Measurements from ENCODE around the gene MDH2.
"Not testable (repeated sequence)": the region's sequence is repeated elsewhere in the genome, so short reads cannot be mapped to it uniquely, and the experiment has no call there.

MDH2 gene

DNA sequence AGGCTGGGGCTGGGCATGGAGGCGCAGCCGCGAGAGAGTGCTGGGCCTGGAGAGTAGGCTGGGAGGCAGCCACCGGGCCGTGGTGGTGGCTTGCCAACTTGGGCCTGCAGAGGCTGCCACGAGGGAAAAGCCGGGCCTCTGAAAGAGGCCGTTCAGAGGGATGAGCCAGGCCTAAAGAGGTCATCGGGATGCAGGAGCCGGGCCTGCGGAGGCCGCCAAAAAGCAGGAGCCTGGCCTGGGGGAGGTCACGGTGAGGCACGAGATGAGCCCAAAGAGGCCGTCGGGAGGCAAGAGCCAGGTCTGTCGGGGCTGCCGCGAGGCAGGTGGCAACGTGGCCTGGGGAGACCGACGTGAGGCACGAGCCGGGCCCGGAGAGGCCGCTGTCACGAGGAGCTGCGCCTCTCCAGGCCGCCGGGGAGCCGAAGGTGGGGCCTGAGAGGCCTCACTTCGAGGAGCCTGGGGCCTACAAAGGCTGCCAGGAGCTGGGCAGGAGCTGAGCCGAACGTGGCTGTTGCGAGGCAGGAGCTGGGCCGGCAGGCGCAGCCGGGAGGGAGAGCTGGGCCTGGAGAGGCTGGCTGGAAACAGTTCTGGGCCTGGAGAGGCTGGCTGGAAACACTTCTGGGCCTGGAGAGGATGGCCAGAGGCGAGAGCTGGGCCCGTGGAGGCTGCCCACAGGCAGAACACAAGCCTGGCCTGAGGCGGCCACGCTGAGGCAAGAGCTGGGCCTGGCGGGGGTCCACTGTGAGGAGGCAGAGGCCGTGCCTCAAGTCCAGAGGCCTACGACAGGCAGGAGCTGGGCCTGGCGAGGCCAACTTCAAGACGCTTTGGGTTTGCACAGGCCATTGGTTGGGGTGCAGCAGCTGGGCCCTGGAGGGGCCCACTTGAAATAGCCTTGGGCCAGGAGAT lies 24.6 kb downstream of the MDH2 start:
- DNase-seq = no peak

DNA sequence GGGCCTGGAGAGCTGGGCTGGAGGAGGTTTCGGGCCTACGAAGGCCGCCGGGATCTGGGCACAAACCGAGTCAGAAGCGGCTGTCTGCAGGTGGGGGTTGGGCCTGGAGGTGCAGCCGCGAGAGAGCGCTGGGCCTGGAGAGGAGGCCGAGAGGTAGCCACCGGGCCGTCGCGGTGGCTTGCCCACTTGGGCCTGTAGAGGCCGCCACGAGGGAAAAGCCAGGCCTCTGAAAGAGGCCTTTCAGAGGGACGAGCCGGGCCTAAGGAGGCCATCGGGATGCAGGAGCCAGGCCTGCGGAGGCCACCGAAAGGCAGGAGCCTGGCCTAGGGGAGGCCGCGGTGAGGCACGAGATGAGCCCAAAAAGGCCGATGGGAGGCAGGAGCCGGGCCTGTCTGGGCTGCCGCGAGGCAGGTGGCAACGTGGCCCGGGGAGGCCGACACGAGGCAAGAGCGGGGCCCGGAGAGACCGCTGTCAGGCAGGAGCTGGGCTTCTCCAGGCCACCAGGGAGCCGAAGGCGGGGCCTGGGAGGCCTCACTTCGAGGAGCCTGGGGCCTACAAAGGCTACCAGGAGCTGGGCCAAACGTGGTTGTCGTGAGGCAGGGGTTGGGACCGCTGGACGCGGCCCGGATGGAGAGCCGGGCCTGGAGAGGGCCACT lies 25.6 kb downstream of the MDH2 start:
- no peak for DNase-seq

DNA sequence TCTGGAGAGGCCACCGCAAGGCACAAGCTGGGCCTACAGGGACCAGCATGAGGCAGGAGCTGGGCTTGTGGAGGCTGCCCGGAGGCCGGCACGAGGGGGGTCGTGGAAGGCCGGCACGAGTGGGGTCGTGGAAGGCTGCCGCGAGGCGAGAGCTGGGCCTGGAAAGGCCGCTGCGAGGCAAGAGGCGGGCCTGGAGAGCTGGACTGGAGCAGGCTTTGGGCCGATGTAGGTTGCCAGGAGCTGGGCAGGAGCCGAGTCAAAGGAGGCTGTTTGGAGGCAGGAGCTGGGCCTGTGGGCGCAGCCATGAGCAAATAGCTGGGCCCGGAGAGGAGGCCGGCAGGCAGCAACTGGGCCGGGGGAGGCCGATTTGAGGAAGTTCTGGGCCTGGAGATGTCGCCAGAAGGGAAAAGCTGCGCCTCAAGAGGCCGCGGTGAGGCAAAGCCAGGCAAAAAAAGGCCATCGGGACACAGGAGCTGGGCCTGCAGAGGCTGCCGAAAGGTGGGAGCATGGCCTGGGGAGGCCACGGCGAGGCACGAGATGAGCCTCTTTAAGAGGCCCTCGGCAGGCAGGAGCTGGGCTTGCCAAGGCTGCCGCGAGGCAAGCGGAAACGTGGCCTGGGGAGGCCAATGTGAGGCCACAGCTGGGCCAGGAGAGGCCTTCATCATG lies 26.5 kb downstream of the MDH2 start:
- no peak for DNase-seq

DNA sequence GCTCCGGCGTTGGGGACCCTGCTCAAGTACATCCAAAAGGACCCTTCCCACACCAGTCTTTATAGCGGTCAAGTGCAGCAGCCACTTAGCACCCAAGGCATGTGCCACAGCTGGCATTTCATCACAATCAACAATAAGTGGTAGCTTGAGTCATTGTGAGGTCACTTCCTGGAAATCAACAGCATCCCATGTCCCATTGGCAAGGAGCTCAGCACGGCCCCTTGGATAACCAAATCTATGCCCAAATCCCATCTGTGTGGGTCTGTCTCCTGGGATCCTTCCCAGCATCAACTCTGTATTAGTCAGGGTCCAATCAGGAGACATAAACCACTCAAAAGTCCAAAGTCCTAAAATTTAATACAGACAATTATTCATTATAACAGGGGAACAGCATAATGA lies 27.1 kb downstream of the MDH2 start:
- no peak for DNase-seq

DNA sequence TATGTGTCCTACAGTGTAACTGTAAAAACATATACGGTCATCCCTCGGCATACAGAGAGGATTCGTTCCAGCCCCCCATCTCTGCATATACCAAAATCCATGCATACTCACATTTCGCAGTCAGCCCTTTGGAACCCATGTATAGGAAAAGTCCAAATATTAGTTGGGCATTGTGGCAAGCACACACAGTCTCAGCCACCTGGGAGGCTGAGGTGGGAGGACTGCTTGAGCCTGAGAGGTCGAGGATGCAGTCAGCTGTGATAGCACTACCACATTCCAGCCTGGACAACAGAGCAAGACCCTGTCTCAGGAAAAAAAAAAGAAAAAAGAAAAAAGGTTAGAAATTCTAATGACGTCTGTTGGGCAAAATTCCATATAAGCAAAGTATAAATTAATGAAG lies 29.1 kb downstream of the MDH2 start:
- DNase-seq = no peak

DNA sequence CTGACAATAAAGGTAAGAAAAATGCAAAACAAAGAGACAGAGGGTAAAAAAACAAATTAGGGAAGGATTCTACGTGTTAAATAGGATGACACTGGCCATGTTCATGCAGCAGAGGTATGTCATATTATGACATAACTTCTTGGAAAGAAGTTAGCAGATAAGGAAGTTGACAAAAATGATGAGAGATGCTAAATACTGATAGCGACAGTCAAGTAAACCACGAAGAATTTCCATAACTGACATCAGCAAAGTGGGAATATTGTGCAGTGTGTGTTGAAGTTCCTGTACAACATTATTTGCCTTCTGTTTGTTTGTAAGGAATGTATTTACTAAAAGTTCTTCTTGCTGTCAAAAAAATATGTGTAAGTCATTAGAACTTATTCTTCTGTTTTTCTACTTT lies 29.5 kb downstream of the MDH2 start:
- no peak for DNase-seq

DNA sequence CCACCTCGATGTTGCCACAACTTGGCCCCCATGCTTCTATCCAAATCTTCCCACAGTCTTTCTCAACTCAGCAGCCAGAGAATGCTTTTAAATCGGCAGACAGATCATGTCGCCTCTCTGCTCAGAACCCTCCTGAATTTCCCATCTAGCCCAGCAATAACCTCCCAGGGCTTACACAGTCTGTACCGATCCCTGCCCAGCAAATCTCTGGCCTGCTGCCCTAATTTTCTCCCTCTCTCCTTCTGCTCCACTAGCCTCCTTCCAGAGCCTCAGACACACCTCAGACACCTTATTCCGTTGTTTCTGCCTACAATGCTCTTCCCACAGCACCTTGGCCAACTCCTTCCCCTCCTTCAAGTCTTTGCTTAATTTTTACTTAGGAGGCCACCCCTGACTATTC lies 32.3 kb downstream of the MDH2 start:
- DNase-seq = no peak

DNA sequence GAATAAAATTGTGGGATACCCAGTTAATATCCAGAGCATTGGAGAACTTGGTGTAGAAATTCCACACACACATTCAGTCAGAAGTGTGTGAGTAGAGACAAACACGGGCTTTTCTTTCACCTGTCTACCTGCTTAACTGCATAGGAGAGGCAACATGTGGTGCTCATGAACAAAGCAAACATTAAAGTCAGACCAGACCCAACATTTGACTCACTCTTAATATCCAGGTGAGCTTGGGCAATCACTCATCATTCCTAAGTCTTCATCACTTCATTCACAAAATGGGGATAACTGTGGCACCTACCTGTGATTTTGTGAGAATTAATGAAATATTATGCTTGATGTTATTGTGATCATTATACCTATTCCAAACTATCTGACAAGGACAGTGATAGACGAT lies 36.2 kb downstream of the MDH2 start:
- DNase-seq = not testable (repeated sequence)

DNA sequence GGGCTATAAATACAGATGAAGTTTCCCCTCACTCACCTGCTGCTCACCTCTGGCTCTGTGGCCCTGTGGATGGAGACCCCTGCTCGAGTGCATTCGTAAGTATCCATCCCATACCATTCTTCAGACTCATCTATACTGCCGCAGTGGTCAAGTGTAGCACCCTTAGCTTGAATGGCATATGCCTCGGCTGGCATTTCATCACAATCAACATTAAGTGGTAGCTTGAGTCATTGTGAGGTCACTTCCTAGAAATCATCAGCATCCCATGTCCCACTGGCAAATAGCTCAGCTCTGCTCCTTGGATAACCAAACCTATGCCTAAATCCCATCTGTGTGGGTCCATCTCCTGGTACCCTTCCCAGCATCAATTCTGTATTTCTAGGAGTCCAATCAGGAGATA lies 38.2 kb downstream of the MDH2 start:
- no peak for DNase-seq

DNA sequence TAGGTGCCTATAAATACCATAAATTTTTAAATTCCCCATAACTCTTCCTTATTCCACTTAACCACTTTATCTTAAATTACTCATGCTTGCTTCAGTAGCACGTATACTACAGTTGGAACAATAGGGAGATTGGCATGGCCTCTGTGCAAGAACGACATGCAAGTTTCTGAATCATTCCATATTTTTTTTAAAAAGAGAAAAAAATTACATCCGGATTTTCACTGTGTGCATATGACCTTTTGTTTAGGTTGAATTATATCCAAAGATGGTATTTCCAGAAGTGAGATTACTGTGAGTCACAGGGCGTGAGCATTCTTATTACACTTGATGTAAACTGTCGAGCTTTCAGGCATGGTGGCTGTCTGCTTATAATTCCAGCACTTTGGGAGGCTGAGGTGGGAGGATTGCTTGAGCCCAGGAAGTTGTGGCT lies 39.5 kb downstream of the MDH2 start:
- DNase-seq = not testable (repeated sequence)

DNA sequence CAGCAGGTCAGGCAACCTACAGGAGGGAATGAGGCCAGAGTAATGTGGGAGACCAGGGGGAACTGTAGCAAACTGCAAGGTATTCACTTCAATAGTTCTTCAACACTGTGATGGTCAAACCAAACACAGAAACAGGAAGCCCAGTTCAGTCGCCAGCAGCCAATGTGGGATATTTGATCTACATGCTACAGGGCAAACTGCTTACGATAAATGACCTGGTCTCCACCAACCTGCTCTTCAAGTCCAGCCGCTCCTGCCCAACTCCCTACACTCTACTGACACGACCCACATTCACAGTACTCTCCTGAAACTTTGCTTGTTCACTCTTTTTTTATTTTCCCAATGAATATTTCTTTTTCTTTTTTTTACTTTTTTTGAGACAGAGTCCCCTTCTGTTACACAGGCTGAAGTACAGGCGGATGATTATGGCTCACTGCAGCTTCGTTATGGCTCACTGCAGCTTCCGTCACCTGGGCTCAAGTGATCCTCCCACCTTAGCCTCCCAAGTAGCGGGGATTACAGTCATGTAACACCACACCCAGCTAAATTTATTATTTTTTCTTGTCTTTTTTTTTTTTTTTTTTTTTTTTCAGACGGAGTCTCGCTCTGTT lies 42.1 kb downstream of the MDH2 start:
- DNase-seq = no peak

DNA sequence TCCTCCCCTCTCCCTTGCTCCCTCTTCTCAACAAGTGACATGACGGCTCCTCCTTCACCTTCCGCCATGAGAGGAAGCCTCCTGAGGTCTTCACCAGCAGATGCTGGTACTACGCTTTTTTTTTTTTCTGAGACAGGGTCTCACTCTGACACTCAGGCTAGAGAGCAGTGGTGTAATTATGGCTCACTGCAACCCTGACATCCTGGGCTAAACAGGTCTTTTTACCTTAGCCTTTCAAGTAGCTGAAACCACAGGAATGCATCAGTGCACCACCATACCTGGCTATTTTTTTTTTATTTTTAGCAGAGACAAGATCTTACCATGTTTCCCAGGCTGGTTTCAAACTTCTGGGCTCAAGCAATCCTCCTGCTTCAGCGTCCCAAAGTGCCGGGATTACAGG lies 43.6 kb downstream of the MDH2 start:
- no peak for DNase-seq

DNA sequence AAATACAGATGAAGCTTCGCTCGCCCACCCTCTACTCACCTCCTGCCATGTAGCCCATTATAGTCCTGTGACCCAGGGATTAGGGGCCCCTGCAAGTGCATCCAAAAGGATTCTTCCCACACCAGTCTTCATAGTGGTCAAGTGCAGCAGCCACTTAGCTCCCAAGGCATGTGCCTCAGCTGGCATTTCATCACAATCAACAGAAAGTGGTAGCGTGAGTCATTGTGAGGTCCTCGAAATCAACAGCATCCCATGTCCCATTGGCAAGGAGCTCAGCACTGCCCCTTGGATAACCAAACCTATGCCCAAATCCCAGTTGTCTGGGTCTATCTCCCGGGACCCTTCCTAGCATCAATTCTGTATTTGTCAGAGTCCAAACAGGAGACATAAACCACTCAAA lies 45.6 kb downstream of the MDH2 start:
- DNase-seq = not testable (repeated sequence)

DNA sequence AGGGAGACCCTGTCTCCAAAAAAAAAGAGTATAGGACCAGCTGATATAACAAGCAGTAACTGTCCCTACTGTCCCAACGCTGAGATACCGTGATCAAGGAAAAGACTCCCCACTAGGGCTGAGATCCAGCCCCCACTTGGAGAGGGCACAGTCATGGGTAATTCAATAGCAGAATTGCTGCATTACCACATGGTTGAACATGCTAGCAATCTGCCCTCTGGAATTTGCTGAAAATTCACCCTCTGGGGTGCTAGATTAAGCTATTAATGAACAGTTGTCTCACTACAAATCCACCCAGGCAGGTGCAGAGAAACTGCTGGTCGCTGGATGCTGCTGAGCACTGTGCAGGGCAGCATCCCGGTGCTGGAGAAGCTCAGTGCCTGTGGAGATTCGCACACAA lies 46.4 kb downstream of the MDH2 start:
- DNase-seq = not testable (repeated sequence)

DNA sequence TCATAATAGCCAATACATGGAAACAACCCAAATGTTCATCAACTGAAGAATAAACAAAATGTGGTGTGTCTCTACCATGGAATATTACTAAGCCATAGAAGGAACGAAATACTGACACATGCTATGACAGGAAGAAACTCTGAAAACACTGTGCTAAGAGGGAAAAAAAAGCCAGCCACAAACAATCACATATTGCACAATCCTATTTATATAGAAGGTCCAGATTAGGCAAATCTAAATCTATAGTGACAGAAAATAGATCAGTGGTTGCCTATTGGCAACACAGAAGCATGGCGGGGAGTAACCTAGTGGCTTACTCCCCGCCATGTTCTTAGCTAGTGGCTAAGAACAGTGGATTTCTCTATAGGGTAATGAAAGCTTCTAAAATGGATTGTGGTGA lies 48.0 kb downstream of the MDH2 start:
- DNase-seq = no peak

DNA sequence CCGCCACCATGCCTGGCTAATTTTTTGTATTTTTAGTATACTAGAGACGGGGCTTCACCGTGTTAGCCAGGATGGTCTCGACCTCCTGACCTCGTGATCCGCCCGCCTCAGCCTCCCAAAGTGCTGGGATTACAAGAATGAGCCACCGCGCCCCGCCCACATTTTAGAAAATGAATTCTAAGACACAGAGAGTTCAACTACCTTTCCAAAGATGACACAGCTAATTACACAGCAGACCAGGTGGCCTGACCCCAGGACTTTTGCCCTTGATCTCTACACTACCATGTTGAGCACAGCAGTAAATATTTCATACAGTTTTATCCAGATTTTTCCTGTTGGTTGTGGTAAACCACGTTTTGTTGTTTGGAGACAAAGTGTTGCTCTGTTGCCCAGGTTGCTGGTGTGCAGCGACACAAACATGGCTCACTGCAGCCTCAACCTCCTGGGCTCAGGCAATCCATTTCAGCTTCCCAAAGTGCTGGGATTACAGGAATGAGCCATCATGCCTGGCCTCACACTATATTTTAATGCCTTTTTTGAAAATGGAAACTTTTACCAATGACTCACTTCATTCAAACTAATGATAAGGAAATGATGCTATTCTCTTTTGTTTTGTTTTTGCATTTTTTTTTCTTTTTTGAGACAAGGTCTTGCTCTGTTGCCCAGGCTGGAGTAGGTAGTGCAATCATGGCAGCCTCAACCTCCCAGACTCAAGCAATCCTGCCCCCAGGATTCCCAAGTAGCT lies 54.0 kb downstream of the MDH2 start:
- not testable (repeated sequence) for DNase-seq

DNA sequence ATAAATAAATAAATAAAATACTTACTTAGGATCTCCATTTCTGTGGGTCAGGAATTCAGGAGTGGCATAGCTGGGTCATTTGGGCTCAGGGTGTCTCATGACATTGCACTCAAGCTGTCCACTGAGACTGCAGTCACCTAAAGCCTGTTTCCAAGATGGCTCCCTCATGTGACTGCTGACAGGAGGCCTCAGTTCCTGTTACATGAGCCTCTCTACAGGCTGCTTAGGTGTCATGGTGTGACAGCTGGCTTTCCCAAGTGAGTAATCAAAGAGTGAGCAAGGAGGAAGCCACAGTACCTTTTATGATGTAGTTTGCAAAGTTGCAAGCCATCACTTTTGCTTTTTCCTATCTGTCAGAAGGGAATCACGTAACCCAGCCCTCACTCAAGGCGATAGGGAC lies 55.9 kb downstream of the MDH2 start:
- DNase-seq = not testable (repeated sequence)

DNA sequence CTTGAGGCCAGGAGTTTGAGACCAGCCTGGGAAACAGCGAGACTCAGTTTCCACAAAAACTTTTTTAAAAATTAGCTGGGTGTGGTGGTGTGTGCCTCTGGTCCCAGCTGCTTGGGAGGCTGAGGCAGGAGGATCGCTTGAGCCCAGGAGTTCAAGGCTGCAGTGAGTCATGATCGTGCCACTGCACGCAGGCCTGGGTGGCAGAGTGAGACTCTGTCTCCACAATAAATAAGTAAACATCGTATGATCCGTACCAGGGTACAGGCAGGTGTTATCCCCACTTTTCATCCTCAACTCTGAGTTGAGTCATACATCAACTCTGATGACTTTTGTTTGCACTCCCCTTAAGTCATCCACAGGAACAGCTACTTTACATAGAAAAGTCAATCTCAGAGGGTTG lies 58.2 kb downstream of the MDH2 start:
- DNase-seq = not testable (repeated sequence)

DNA sequence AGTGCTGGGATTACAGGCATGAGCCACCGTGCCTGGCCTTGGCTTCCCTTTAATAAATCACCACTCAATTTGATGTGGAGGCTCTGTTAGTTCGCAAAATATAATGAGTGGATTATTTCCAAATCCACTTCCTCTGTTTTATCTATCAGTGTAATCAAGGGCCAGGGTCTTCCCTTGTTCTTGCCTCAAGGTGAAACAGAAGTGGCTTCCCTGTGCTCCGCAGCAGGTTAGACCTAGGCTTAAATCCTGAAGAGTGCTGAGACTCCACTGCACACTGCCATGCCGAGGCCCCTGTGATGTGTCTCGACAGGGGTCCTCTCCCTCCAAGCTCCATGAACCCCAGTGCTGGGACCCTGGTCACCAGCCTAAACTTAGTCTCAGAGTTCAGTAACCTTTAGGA lies 59.0 kb downstream of the MDH2 start:
- DNase-seq = no peak

DNA sequence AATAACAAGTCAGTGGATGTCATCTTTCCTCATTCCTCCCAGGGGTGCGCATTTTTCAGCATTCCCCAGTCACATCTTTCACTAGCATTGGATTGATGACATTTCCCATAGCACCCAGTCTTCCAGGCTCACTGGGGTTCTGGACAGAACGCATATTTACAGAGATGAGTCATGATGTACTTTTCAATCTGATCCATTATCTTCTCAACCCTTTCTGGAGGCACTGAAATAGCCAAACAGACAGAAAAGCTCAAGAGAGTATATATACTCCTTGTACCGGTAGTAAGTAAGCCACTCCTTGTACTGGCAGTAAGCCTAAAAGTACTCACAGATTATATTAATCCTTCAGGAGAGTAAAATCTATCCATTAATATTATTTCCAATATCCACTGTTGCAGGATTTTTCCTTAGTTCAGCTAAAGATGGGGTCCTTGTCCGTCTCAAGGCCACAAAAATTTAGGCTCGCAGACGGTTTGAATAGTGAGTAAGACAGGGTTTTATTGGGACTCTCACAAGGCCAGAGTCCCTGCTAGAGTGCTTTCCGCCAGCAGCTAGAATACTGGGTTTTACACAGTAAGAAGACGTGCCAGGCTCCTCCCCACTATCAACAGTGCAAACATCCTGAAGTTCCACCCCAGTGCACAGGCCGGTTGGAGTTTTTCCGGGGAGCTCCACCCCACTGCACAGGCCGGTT lies 60.8 kb downstream of the MDH2 start:
- DNase-seq = peak; percentile 67

DNA sequence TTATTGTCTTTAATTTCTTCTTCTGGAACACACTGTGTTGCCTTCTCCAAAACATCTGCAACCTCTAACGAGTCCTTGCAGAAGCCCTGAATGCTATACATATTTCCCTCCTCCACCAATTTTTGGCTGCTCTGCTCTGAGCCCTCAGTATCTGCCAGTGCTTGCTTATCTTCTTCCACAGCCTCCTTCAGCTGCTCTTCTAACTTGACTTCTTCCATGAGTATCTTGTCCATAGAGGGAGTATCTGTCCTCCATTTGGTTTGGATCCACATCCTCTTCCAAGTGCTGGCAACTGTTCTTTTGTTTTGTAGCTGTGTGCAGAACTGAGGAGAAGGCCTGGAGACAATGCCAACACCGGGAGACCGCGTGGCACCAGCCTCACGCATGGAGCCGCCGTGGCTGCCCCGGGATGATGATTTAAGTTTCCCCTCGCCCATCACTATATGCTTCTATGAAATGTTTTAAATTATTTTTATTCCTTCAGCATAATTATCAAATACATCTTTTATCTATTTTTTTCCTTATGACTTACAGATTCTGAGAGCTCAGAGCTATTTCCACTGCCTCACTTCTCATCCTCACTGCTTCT lies 65.2 kb downstream of the MDH2 start:
- not testable (repeated sequence) for DNase-seq

DNA sequence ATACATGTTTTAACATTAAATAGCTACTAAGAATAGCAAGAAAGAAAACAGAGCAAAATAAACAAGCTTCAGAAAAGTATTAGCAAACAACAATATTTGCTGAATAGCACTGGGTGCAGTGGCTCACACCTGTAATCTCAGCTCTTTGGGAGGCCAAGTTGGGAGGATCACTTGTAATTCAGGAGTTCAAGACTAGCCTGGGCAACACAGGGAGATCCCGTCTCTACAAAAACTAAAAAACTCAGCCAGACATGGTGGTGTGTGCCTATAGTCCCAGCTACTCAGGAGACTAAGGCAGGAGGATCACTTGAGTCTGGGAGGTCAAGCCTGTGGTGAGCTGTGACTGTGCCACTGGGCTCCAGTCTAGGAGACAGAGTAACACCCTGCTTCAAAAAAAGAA lies 66.8 kb downstream of the MDH2 start:
- DNase-seq = not testable (repeated sequence)
